Measurements from ENCODE around the gene CCDC195.

CCDC195 gene

GRCh38 chr2:224747765-224748164 lies 31.6 kb upstream of the CCDC195 start:
- DNase-seq (ENCODE audit: extremely low read depth, low read depth): no peak
- TF ChIP-seq, protein P1, sequence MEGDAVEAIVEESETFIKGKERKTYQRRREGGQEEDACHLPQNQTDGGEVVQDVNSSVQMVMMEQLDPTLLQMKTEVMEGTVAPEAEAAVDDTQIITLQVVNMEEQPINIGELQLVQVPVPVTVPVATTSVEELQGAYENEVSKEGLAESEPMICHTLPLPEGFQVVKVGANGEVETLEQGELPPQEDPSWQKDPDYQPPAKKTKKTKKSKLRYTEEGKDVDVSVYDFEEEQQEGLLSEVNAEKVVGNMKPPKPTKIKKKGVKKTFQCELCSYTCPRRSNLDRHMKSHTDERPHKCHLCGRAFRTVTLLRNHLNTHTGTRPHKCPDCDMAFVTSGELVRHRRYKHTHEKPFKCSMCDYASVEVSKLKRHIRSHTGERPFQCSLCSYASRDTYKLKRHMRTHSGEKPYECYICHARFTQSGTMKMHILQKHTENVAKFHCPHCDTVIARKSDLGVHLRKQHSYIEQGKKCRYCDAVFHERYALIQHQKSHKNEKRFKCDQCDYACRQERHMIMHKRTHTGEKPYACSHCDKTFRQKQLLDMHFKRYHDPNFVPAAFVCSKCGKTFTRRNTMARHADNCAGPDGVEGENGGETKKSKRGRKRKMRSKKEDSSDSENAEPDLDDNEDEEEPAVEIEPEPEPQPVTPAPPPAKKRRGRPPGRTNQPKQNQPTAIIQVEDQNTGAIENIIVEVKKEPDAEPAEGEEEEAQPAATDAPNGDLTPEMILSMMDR (IDR thresholded peaks at IDR 0.05; ENCODE audit: low read depth, low read length): no peak

DNA sequence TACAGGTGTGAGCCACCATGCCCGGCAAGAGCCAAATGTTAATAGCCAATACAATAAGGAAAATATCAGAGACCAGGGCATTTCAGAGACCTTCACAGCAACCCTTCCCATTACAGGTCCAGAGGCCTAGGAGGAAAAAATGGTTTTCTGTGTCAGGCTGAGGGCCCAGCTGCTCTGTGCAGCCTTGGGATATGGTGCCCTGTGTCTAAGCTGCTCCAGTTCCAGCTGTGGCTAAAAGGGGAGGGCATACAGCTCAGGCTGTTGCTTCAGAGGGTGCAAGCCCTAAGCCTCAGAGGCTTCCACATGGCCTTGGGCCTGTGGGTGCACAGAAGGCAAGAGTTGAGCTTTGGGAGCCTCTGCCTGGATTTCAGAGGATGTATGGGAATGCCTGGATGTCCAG lies 20.1 kb upstream of the CCDC195 start:
- DNase-seq (ENCODE audit: extremely low read depth, low read depth): no peak
- TF ChIP-seq, protein P1 (IDR thresholded peaks at IDR 0.05; ENCODE audit: low read depth, low read length): no peak

- DNase-seq (ENCODE audit: extremely low read depth, low read depth): no peak
- TF ChIP-seq, protein P1 (IDR thresholded peaks at IDR 0.05; ENCODE audit: low read depth, low read length): no peak
Measured at GRCh38 chr2:224734949-224735348, 18.8 kb upstream of the CCDC195 start.

DNA sequence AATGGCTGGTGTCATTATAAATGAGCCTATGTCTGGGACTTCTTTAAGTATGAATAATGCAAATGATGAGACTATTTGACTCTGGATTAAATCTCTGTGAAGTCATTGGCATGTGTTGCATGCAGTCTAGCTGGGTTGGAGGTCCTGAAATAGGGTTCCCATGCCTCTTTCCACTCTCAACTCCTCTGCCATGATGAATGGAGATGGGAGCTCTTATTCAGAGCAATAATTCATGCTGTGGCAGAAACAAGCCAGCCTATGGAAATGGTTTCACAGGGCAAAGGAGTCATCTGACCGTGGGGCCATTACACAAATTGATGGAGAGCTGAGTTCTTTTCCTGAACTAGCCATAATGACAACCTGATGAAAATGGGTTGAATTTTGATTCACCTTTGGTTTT lies 15.5 kb upstream of the CCDC195 start:
- TF ChIP-seq, protein P1 (IDR thresholded peaks at IDR 0.05; ENCODE audit: low read depth, low read length): no peak

GRCh38 chr2:224729435-224729834 lies 13.3 kb upstream of the CCDC195 start:
- TF ChIP-seq, protein P1 (IDR thresholded peaks at IDR 0.05; ENCODE audit: low read depth, low read length): no peak
- no peak for DNase-seq (ENCODE audit: extremely low read depth, low read depth)

More for the DNA sequence above, 15.5 kb upstream of the CCDC195 start:
- DNase-seq (ENCODE audit: extremely low read depth, low read depth): no peak

DNA sequence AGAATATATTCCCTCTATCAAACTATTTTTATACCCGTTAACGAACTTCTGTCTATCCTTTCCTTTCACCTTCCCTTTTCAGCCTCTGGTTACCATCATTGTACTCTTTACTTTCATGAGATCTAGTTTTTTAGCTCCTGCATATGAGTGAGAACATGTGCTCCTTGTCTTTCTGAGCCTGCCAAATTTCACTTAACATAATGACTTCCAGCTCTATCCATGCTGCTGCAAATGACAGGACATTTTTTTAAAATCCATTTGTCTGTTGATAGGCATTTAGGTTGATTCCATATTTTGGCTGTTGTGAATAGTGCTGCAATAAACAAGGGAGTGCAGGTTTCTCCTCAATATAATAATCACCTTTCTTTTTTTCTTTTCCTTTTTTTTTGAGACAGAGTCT lies 8.2 kb upstream of the CCDC195 start:
- DNase-seq (ENCODE audit: extremely low read depth, low read depth): no peak
- TF ChIP-seq, protein P1 (IDR thresholded peaks at IDR 0.05; ENCODE audit: low read depth, low read length): no peak

- DNase-seq (ENCODE audit: extremely low read depth, low read depth): no peak
- TF ChIP-seq, protein P1 (IDR thresholded peaks at IDR 0.05; ENCODE audit: low read depth, low read length): no peak
Measured at GRCh38 chr2:224723586-224724217, 7.5 kb upstream of the CCDC195 start.

Measured in AG09319 (cell line).